T1000 (cell line): ENCODE results near the gene PDCD11.
"Not testable (repeated sequence)": the region's sequence is repeated elsewhere in the genome, so short reads cannot be mapped to it uniquely, and the experiment has no call there.

Source experiments
- DNase-seq: peaks from one replicate; lab custom pipeline; 2025; ENCODE audit warnings: mixed read lengths; lab: John Stamatoyannopoulos, UW

The PDCD11 gene, protein sequence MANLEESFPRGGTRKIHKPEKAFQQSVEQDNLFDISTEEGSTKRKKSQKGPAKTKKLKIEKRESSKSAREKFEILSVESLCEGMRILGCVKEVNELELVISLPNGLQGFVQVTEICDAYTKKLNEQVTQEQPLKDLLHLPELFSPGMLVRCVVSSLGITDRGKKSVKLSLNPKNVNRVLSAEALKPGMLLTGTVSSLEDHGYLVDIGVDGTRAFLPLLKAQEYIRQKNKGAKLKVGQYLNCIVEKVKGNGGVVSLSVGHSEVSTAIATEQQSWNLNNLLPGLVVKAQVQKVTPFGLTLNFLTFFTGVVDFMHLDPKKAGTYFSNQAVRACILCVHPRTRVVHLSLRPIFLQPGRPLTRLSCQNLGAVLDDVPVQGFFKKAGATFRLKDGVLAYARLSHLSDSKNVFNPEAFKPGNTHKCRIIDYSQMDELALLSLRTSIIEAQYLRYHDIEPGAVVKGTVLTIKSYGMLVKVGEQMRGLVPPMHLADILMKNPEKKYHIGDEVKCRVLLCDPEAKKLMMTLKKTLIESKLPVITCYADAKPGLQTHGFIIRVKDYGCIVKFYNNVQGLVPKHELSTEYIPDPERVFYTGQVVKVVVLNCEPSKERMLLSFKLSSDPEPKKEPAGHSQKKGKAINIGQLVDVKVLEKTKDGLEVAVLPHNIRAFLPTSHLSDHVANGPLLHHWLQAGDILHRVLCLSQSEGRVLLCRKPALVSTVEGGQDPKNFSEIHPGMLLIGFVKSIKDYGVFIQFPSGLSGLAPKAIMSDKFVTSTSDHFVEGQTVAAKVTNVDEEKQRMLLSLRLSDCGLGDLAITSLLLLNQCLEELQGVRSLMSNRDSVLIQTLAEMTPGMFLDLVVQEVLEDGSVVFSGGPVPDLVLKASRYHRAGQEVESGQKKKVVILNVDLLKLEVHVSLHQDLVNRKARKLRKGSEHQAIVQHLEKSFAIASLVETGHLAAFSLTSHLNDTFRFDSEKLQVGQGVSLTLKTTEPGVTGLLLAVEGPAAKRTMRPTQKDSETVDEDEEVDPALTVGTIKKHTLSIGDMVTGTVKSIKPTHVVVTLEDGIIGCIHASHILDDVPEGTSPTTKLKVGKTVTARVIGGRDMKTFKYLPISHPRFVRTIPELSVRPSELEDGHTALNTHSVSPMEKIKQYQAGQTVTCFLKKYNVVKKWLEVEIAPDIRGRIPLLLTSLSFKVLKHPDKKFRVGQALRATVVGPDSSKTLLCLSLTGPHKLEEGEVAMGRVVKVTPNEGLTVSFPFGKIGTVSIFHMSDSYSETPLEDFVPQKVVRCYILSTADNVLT (N-terminal part only)

DNA sequence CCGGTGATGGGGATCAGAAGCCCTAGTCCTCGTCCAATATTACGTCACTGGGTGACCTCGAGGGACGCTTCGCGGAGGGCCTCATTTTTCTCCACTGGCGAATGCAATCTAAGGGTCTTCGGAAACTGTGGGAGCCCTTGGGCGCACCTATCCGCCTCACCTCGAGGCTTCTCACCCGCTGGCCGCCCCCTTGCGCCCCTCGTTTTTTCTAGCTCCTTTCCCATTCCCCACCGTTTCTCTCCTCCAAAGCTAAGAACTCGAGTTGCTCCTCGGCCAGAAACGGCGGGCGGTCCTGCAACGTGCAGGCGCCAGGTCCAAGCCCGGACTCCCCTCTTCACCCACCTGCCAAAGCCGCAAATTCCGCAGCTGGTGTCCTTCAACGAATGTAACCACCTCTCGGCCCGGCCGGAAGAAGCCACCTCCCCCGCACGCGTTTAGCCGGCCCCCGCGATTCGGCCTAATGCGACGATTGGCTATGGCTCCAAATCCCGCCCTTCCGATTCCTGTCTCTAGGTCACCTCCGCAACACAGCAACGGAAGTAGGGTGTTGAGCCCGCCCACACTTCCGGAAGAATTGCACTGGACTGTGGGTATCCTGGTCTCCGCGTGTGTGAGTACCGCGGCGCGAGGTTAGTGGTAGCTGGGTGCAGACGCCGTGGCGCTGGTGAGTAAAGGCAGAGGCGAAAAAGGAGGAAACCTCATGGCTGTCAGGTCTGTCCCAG lies at the start of gene PDCD11, which contains the start of gene ATP5MK:
Gene PDCD11 (plus strand): TSS at position 560 of the 722 bp plus-strand sequence. CDS start 1,801 bp downstream, outside the sequence.
Gene ATP5MK (minus strand): TSS at position 409 of the 722 bp plus-strand sequence. CDS start 4,018 bp downstream, outside the sequence.
- DNase-seq: peak; percentile 89

DNA sequence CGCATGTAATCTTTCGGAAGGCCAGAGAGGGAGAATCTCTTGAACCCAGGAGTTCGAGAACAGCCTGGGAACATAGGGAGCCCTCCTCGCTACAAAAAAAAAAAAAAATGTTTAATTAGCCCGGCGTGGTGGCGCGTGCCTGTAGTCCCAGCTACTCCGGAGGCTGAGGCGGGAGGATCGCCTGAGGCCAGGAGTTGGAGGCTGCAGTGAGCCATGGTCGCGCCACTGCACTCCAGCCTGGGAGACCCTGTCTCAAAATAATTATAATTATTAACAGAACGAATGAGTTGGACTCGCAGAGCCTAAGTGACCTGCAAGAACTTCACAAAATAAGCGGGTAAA lies 46.3 kb upstream of the PDCD11 start:
- no peak for DNase-seq

DNA sequence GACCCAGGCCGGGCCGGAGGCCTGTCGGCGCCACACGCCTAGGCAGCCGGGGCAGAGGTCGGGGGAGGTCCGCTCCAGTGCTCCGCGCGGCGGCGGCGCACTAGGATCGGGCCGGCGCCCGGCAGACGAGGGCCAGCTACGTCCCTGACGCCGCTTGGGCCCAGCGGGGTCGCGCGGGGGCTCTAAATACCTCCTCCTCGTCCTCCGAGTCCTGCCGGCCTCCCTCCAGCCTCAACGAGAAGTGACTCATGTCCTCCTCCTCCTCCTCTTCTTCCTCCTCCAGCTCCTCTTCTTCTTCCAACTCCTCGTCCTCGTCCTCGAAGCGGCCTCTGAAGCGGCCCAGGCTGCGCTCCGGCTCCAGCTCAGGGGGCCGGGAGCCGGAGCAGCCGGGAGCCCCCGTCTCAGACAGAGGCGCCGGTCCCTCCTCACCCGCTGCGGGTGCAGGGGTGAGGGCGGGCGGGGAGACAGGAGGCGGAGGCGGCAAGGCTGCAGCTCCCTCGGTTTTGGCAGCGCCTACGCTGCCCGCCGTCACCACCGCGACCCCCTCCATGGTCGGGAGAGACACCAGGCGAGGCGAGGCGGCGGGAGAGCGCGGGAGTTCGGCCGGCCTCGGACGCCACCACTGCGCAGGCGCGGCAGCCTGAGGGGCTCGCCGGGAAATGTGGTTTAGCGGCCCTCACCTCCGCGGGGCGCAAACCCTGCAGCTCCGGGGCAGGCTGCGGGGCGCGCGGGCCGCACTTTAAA lies 45.7 kb upstream of the PDCD11 start, which contains the start of gene PCGF6:
Gene PCGF6 (minus strand): TSS at position 624 of the 744 bp plus-strand sequence. CDS start 74 bp downstream, at position 550.
- DNase-seq: peak; percentile 69

DNA sequence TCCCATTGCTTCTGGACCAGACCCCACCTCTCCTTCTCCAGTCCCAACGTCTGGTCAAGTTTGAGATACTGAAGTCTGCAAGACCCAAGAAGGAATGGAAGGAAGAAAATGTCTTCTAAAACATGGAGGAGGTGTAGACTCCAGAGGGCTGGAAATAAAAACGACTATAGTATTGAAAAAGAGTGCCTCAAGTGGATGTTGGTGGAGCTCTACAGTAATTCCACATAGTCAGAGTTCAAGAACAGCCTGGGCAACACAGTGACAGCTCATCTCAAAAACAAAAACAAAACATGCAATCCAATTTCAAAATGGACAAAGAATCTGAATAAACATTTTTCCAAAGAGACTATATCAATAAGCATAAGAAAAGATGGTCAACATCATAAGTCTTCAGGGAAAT lies 43.1 kb upstream of the PDCD11 start:
- DNase-seq: no peak

DNA sequence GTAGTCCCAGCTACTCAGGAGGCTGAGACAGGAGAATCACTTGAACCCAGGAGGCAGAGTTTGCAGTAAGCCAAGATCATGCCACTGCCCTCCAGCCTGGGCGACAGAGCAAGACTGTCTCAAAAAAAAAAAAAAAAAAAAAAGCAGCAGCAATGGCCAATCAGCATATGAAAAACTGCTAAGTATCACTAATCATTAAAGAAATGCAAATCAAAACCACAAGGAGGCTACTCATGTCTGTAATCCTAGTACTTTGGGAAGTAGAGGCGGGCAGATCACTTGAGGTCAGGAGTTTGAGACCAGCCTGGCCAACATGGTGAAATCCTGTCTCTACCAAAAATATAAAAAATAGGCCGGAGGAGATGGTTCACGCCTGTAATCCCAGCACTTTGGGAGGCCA lies 41.9 kb upstream of the PDCD11 start:
- DNase-seq: not testable (repeated sequence)

DNA sequence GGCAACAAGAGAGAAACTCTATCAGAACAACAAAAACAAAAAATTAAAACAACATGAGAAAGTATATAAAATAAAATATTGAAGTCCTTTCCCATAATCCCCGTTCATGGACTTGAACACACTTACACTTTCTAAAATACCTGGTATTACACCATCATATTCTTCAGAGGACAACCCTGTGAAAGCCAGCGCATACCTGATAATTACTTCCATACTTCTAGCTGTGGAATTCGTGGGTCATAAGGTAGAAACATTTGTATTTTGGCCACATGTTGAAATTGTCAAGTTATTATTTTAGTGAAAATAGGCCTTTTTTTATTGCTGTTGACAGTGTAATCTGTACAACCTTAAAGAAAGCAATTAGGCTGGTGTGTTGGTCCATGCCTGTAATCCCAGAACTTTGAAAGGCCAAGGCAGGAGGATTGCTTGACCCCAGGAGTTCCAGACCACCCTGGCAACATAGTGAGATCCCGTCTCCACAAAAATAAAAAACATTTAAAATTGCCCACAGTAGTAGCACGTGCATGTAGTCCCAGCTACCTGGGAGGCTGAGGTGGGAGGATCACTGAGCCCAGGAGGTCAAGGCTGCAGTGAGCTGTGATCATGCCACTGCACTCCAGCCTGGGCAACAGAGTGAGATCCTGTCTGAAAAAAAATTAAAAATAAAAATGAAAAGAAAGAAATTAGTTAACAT lies 40.4 kb upstream of the PDCD11 start:
- DNase-seq: no peak

DNA sequence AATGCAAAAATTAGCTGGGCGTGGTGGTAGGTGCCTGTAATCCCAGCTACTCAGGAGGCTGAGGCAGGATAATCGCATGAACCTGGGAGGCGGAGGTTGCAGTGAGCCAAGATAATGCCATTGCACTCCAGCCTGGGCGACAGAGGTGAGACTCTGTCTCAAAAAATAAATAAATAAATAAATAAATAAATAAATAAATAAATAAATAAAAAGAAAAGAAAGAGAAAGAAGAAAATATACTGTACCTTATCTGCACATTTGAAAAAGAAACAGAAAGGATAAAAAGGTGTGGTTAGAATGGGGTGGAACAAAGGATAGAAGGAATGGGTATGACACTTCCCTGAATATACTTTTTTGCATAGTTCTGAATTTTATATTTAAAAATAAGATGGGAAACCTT lies 36.9 kb upstream of the PDCD11 start:
- DNase-seq: not testable (repeated sequence)

DNA sequence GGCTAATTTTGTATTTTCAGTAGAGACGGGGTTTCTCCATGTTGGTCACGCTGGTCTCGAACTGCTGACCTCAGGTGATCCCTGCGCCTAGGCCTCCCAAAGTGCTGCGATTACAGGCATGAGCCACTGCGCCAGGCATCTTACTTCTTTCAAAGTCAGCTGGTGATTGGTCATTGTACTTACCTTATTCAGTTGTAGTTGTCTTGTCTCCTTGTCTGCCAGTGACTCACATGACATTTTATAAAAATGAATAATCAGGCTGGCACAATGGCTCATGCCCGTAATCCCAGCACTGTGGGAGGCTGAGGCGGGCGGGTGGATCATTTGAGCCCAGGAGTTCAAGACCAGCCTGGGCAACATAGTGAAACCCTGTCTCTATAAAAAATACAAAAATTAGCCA lies 35.6 kb upstream of the PDCD11 start:
- DNase-seq: not testable (repeated sequence)

DNA sequence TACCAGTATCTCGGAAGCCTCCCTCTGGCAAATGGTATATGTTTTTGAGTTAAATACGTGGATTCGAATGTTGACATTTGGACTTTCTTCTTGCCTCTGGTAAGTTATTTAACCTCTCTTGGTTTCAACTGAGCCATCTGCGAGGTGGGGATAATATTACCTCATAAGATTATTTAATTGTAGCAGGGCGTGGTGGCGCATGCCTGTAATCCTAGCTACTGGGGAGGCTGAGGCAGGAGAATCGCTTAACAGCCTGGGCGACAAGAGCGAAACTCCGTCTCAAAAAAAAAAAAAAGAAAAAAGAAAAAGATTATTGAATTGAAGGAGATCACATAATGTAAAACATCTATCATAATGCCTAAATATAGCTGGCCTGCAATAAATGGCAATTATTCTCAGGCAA lies 29.0 kb upstream of the PDCD11 start:
- DNase-seq: no peak

DNA sequence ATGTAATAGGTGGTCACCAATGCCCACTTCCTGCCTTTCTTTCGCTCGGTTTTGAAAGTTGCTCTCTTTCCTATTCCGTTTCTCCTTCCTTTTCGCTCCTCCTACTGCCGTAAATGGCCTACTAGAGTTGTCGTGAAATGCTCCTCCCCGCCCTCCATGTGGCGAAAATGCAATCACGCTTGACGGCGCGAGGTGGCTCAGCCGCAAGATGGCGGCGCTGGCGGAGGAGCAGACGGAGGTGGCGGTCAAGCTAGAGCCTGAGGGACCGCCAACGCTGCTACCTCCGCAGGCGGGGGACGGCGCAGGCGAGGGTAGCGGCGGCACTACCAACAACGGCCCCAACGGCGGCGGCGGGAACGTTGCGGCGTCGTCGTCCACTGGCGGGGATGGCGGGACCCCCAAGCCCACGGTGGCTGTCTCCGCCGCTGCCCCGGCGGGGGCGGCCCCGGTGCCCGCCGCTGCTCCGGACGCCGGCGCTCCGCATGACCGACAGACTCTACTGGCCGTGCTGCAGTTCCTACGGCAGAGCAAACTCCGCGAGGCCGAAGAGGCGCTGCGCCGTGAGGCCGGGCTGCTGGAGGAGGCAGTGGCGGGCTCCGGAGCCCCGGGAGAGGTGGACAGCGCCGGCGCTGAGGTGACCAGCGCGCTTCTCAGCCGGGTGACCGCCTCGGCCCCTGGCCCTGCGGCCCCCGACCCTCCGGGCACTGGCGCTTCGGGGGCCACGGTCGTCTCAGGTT lies 28.5 kb upstream of the PDCD11 start, which contains the start of gene TAF5:
Gene TAF5 (plus strand): TSS at position 195 of the 737 bp plus-strand sequence. CDS start 14 bp downstream, at position 209.
- DNase-seq: peak; percentile 80

DNA sequence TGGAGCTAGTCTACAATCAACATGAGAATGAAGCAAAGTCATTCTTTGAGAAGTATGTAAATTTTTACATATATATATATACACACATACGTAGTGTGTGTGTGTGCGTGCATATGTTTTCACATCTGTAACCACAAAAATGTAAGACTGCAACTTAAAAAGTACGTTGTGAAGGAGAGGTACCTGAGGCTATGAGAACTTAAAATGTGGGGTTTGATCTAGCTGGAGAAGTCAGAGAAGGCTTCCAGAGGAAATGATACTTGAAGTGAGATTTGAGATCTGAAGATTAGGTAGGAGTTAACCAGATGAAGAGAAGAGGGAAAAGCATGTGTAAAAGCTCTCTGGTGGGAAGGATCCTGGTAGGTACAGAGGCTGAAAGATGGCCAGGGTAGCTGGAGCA lies 22.9 kb upstream of the PDCD11 start:
- no peak for DNase-seq

DNA sequence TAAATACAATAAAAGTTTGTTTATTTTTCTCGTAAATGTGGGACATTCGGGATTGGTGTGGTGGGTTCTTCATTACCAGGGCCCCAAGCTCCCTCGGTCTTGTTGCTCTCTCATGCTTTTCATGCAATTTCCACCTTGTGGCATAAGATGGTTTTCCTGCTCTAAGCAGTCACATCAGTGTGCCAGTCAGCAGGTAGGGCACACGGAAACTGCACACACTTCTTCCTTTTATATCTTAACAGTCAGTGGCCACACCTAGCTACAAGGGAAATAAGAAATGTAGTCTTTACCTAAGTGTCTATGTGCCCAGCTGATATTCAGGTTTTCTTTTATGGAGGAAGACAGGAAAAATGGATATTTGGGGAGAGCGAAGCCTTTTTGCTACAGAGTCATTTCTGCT lies 22.2 kb upstream of the PDCD11 start:
- DNase-seq: no peak

DNA sequence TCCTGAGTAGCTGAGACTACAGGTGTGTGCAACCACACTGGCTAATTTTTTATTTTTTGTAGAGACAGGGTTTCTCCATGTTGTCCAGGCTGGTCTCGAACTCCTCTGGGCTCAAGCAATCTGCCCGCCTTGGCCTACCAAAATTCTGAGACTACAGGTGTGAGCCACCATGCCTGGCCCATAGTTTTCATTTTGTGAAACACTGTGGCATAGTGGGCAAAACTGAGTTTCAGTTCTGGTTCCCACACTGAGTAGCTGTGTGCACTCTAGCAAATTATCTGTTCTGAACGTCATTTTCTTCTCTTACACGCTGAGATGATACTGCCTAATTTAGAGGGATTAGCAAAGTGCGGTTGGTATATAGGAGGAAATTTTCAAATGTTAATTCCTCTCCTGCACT lies 13.7 kb upstream of the PDCD11 start:
- DNase-seq: no peak

DNA sequence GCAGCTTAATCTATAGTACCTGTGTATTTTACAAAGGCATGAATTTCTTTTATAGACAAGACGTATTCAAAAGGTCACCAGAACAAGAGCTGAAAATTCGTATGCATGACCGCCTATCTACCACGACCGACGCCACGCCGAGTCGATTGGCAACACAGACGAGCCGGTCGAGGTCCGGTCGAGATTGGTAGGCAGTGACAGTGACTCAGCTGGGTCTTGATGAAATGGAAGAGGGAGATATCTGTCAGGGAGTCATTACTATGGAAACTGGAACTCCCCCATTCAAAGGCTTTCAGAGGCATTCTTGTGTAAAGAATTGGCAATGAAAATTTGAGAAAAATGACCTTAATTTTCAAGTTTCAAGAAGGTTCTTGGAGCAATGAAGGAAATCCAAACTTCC lies 2.2 kb upstream of the PDCD11 start:
- DNase-seq: no peak

DNA sequence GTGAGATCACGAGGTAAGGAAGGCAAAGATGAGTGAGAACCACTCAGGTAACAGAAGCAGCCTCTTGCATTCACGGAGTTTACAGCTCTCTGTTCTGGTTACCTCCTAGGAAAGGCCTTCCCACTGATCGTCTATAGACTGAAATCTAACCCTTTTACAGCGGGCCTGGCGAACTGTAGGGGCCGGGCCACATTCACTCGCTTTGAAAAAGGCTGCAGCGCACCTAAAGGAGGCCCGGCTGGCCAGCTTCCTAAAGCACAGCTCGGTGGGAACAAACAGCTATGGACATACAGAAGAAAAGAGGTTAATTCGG lies 716 bp upstream of the PDCD11 start:
- no peak for DNase-seq

DNA sequence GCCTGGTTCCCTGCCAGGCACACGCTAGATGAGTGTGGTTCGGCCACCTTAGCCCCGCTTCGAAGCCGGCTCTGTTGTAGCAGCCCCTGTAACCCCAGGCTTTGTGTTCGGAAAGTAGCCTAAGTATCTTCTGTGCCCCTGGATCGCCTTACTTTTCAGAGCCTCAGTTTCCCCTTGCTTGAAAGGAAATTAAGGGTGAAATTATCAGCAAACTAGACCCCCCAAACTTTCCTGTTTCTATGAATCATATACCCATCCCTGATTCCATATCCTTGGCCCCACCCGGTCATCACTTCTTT lies 312 bp downstream of the PDCD11 start:
- DNase-seq: no peak

DNA sequence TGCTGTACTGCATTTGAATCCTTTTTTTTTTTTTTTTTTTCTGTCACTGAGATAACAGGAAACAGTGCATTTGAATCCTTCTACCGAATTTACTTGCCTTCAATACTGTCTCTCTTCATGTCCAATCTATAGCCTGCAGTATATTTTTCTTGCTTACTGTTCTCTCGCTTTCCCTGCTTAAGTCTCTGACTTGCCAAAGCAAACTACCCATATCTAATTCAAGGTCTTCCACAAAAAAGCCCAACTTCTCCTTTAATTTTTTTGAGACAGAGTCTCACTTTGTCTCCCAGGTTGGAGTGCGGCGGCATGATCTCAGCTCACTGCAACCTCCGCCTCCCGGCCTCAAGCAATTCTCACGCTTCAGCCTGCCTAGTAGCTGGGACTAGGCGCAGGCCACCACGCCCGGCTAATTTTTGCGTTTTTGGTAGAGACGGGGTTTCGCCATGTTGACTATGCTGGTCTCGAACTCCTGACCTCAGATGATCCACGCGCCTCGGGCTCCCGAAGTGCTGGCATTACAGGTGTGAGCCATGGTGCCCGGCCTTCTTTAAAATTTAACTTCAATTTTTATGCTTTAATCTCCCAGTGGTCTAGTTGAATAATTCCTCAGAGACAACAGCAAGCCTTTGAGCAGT lies 882 bp downstream of the PDCD11 start:
- no peak for DNase-seq

DNA sequence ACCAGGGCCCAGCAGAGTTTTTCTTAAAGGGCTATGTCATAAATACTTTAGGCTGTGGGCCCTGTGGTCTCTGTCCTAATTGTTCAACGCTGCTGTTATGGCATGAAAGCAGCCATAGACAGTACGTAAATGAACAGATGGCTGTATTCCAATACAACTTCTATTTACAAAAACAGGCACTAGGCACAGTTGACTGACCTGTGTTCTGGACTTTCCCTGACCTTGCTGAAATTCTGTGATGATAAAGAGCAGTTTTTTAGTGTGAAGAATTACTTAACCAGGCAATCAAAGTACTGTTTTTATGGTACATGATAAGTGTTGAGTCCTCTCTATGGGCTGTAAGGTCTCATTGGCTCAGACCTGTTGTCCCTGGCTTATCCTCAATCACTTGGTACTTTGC lies 17.1 kb downstream of the PDCD11 start:
- no peak for DNase-seq

DNA sequence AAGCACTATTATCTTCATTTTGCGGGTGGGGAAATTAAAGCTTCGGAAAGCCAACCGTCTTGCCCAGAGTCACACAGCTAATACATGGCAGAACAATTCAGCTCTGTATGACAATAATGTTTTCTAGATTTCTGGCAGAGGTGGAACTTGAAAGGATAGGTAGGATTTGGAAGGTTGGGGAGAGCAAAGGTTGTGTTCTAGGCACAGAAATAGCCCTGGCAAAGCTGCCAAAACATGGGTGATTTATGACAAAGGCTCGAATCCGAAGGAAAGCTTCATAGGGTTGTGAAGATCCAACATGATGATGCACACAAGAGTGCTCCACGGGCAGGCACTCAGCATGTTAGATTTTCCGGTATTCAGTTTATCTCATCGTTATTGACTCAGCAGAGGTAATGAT lies 19.2 kb downstream of the PDCD11 start:
- DNase-seq: no peak
